Smooth muscle cell (in vitro differentiated cells): ENCODE measurements around the gene PLBD1. TPM values are rescaled to one million over a fixed set of nuclear protein-coding genes. Genes with fewer than 3 reads are reported as not detected.

Source experiments
- DNase-seq: peaks from one replicate; lab custom pipeline; 2025; ENCODE audit not compliant: unreplicated experiment; lab: John Stamatoyannopoulos, UW
- H2AFZ ChIP-seq: fragments of 200-600 bp; sonication (generic); 2 replicates; pipeline ENCODE4 v1.6.0; 2016; ENCODE audit warnings: antibody characterized with exemption, low read depth, mild to moderate bottlenecking
- H3F3A ChIP-seq: fragments of 200-600 bp; sonication (generic); 2 replicates; pipeline ENCODE4 v1.6.0; 2017; ENCODE audit warnings: antibody characterized with exemption, low read depth
- H3K27ac ChIP-seq: fragments of 200-600 bp; sonication (generic); 2 replicates; pipeline ENCODE4 v1.5.1; 2016; ENCODE audit warnings: low read depth, mild to moderate bottlenecking
- H3K27me3 ChIP-seq: fragments of 200-600 bp; sonication (generic); 2 replicates; pipeline ENCODE4 v1.6.1; 2016; ENCODE audit warnings: low read depth, mild to moderate bottlenecking
- H3K36me3 ChIP-seq: fragments of 200-600 bp; sonication (generic); 2 replicates; pipeline ENCODE4 v1.5.1; 2016; ENCODE audit warnings: low read depth
- H3K4me1 ChIP-seq: fragments of 200-600 bp; sonication (generic); 2 replicates; pipeline ENCODE4 v1.5.1; 2016; ENCODE audit warnings: low read depth
- H3K4me2 ChIP-seq: fragments of 200-600 bp; sonication (generic); 2 replicates; pipeline ENCODE4 v1.6.0; 2016; ENCODE audit warnings: mild to moderate bottlenecking
- H3K4me3 ChIP-seq: fragments of 200-600 bp; sonication (generic); 2 replicates; pipeline ENCODE4 v1.5.1; 2016; ENCODE audit warnings: mild to moderate bottlenecking
- H3K79me2 ChIP-seq: fragments of 200-600 bp; sonication (generic); 2 replicates; pipeline ENCODE4 v1.6.0; 2016; ENCODE audit warnings: low read depth, mild to moderate bottlenecking
- H3K9ac ChIP-seq: fragments of 200-600 bp; sonication (generic); 2 replicates; pipeline ENCODE4 v1.6.0; 2016; ENCODE audit warnings: low read depth
- H3K9me3 ChIP-seq: fragments of 200-600 bp; sonication (generic); replicated peaks from 2 replicates; pipeline ENCODE4 v1.5.1; 2016; ENCODE audit warnings: low read depth
- H4K20me1 ChIP-seq: fragments of 200-600 bp; sonication (generic); 2 replicates; pipeline ENCODE4 v1.6.0; 2016; ENCODE audit warnings: low read depth
- WGBS: methylation state at CpG from one replicate; pipeline ENCODE4 v1.1.7; 2016; ENCODE audit warnings: low lambda C conversion rate; 5-methylcytosine and 5-hydroxymethylcytosine counted together
- polyA plus RNA-seq: library from polyadenylated mRNA; unstranded; fragments of >200 nt; fragmentation: Nextera tagmentation; extraction: Ambion mirVana; gene quantifications from 2 replicates; pipeline ENCODE4 v1.2.1, GENCODE V29; 2016
- total RNA-seq: library from RNA; depleted of rRNA; stranded (reverse); fragments of >200 nt; gene quantifications from 2 replicates; pipeline ENCODE4 v1.2.3, GENCODE V29; 2014
- TF ChIP-seq, protein P1 (sequence below): fragments of 200-600 bp; sonication (generic); IDR thresholded peaks from 2 replicates; pipeline ENCODE4 v1.5.1; 2017; ENCODE audit warnings: borderline replicate concordance, mild to moderate bottlenecking, antibody characterized with exemption; ENCODE audit not compliant: insufficient read depth, poor library complexity, severe bottlenecking

PLBD1 gene
- total and polyA plus RNA-seq, 2 experiments from 2014 or later: 14.1 to 19.9 TPM

DNA sequence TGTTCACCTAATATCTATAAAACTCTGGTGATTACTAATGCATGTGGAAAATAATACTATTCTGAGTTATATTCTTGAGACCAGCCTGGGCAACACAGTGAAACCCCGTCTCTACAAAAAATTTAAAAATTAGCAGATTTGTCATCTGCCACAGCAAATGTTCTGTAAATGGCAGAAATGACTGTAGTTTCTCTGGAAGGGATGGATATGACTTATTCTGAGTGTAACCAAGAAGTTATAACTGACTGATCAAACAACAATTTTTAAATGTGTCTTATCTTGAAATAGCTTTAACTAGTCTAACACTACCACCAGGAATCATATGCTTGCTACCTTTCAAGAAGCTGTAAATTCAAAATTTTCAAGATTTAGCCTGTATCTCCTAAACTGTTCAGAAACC lies 88.7 kb downstream of the PLBD1 start:
- H3K27ac ChIP-seq: no peak overlapping the region
- peaks cover 53% of the 10 kb centered on the region for H3K36me3 ChIP-seq
- WGBS: 100% methylated on average over 1 of the region's 1 CpG
- no peaks in the 10 kb centered on the region for H3F3A ChIP-seq
- H3K4me2 ChIP-seq: no peak overlapping the region
- H3K4me3 ChIP-seq: no peak overlapping the region
- no peak overlapping the region for H2AFZ ChIP-seq
- no peak overlapping the region for H3K9ac ChIP-seq
- TF ChIP-seq, protein P1, sequence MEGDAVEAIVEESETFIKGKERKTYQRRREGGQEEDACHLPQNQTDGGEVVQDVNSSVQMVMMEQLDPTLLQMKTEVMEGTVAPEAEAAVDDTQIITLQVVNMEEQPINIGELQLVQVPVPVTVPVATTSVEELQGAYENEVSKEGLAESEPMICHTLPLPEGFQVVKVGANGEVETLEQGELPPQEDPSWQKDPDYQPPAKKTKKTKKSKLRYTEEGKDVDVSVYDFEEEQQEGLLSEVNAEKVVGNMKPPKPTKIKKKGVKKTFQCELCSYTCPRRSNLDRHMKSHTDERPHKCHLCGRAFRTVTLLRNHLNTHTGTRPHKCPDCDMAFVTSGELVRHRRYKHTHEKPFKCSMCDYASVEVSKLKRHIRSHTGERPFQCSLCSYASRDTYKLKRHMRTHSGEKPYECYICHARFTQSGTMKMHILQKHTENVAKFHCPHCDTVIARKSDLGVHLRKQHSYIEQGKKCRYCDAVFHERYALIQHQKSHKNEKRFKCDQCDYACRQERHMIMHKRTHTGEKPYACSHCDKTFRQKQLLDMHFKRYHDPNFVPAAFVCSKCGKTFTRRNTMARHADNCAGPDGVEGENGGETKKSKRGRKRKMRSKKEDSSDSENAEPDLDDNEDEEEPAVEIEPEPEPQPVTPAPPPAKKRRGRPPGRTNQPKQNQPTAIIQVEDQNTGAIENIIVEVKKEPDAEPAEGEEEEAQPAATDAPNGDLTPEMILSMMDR: no peak
- H3K9me3 ChIP-seq: peaks cover 9% of the 10 kb centered on the region
- peaks cover 8% of the 10 kb centered on the region for H4K20me1 ChIP-seq
- DNase-seq: no peak
- peaks cover 42% of the 10 kb centered on the region for H3K79me2 ChIP-seq
- no peaks in the 10 kb centered on the region for H3K4me1 ChIP-seq
- no peaks in the 10 kb centered on the region for H3K27me3 ChIP-seq

DNA sequence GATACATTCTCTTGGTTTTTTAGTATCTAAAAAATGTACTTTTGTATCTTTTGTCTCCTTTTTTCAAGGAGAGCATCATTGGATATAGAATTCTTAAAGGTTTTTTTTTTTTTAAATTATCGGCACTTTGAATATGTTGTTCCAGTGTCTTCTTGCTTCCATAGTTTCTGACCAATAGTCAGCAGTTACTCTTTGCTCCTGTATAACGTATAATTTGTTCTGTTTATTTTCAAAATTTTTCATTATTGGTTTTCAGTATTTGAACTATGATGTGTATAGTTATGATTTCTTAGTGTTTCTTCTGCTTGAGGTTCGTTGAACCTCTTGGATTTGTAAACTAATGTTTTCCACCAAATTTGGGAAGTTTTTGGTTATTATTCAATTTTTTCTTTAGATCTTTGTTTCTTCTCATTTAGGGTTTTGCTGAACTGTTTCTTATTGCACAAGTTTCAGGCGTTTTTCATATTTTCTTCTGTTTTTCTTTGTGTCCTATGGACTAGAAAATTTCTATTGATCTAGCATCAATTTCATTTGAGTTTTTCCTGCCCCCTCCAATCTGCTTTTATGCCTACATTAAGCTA lies 93.9 kb downstream of the PLBD1 start:
- Histone ChIP-seq H3K27me3 (no peaks in the 10 kb centered on the region), H2AFZ (no peak overlapping the region), H3K4me1 (no peaks in the 10 kb centered on the region), H3K4me3 (no peak overlapping the region), H3K9ac (no peak overlapping the region), H3K9me3 (peaks cover 19% of the 10 kb centered on the region), H4K20me1 (no peaks in the 10 kb centered on the region), H3K36me3 (peaks cover 70% of the 10 kb centered on the region), H3K4me2 (no peak overlapping the region), H3F3A (no peaks in the 10 kb centered on the region), H3K79me2 (peaks cover 48% of the 10 kb centered on the region), H3K27ac (no peak overlapping the region)
- 96% methylated on average over 4 of the region's 4 CpGs for WGBS
- TF ChIP-seq, protein P1: no peak
- DNase-seq: no peak

DNA sequence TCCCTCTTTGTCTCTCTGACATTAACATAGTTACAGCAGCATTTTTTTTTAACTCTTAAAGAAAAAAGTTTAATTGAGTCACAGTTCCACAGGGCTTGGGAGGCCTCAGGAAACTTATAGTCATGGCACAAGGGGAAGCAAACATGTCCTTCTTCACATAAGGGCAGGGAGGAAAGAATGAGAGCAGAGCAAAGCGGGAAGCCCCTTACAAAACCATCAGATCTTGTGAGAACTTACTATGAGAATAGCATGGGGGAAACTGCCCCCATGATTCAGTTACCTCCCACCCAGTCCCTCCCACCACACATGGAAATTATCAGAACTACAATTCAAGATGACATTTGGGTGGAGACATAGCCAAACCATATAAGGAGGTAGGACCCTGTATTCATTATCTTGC lies 96.2 kb downstream of the PLBD1 start:
- WGBS: 92% methylated on average over 1 of the region's 1 CpG
- no peak overlapping the region for H3K9ac ChIP-seq
- H3K27me3 ChIP-seq: no peaks in the 10 kb centered on the region
- no peaks in the 10 kb centered on the region for H4K20me1 ChIP-seq
- H3K9me3 ChIP-seq: peaks cover 19% of the 10 kb centered on the region
- H3K36me3 ChIP-seq: peaks cover 55% of the 10 kb centered on the region
- H3K79me2 ChIP-seq: peaks cover 44% of the 10 kb centered on the region
- no peaks in the 10 kb centered on the region for H3K4me1 ChIP-seq
- no peak overlapping the region for H3K4me3 ChIP-seq
- no peak overlapping the region for H2AFZ ChIP-seq
- H3K27ac ChIP-seq: no peak overlapping the region
- H3K4me2 ChIP-seq: no peak overlapping the region
- no peak for DNase-seq
- TF ChIP-seq, protein P1: no peak
- no peaks in the 10 kb centered on the region for H3F3A ChIP-seq

DNA sequence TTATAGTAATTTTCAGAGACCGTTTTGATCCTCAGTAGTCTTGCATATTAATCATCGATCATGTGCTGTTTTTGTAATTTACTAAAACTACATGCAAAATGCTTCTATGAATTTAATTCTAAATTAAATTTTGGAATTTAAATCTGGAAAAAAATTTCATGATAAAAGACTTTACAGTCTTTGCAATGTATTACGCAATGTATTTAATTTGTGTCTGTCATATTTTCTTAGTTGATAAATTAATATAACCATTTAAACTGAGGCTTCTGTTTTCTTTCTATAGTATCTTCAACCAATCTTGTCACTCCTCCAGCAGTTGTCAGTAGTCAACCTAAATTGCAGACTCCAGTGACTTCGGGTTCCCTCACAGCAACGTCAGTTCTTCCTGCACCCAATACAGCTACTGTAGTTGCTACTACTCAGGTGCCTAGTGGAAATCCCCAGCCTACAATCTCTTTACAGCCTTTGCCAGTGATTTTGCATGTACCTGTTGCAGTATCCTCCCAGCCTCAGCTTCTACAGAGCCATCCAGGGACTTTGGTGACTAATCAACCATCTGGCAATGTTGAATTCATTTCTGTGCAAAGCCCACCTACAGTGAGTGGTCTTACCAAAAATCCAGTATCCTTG lies 107.4 kb downstream of the PLBD1 start:
- Histone ChIP-seq H3K27me3 (no peaks in the 10 kb centered on the region), H2AFZ (no peak overlapping the region), H3K79me2 (peaks cover 51% of the 10 kb centered on the region), H3K4me1 (peaks cover 5% of the 10 kb centered on the region), H3K27ac (no peak overlapping the region), H3K9ac (no peak overlapping the region), H3F3A (peaks cover 9% of the 10 kb centered on the region), H3K4me2 (no peak overlapping the region), H3K9me3 (no peaks in the 10 kb centered on the region), H3K36me3 (peaks cover 25% of the 10 kb centered on the region), H3K4me3 (no peak overlapping the region), H4K20me1 (peaks cover 39% of the 10 kb centered on the region)
- WGBS: 98% methylated on average over 5 of the region's 5 CpGs
- DNase-seq: no peak
- TF ChIP-seq, protein P1: no peak
